Esophagus muscularis mucosa (tissue), 4 donors: ENCODE measurements around the gene KLHL5. TPM values are rescaled to one million over a fixed set of nuclear protein-coding genes. Genes with fewer than 3 reads are reported as not detected.

Experiments used
- DNase-seq: peaks from one replicate; pipeline ENCODE4 v3.0.0-alpha.2; 2017; ENCODE audit errors: extremely low spot score
- H3K27ac ChIP-seq, 4 donors: fragments of 200-600 bp; sonication (generic); replicated peaks in 1 of 4; 1 replicate in 3 of 4; 2 replicates in 1 of 4; pipeline ENCODE4 v1.5.1; 2016 to 2019; ENCODE audit warnings: mild to moderate bottlenecking in 1 of 4
- H3K27me3 ChIP-seq, 4 donors: fragments of 200-600 bp; sonication (generic); one replicate each; pipeline versions ENCODE4 v1.5.1 to v1.6.0; 2016 to 2019
- H3K36me3 ChIP-seq, 4 donors: fragments of 200-600 bp; sonication (generic); one replicate each; pipeline ENCODE4 v1.5.1; 2016 to 2019
- H3K4me1 ChIP-seq, 4 donors: fragments of 200-600 bp; sonication (generic); one replicate each; pipeline ENCODE4 v1.5.1; 2016 to 2019
- H3K4me3 ChIP-seq, 4 donors: fragments of 200-600 bp; sonication (generic); 1 replicate in 2 of 4; 2 replicates in 2 of 4; pipeline ENCODE4 v1.5.1; 2016 to 2019; ENCODE audit warnings: mild to moderate bottlenecking in 4 of 4, moderate library complexity in 1 of 4
- H3K9me3 ChIP-seq, 4 donors: fragments of 200-600 bp; sonication (generic); 1 replicate in 3 of 4; 2 replicates in 1 of 4; pipeline ENCODE4 v1.5.1; 2016 to 2019
- EP300 ChIP-seq: sonication (generic); formaldehyde crosslinking; IDR thresholded peaks from one replicate; pipeline ENCODE4 v1.6.1; 2017; ENCODE audit warnings: antibody characterized with exemption
- POLR2A ChIP-seq: fragments of 450-650 bp; IDR thresholded peaks from one replicate; pipeline ENCODE4 v1.6.1; 2017; ENCODE audit warnings: antibody characterized with exemption, moderate library complexity, mild to moderate bottlenecking, low read depth
- POLR2AphosphoS5 ChIP-seq, 2 donors: sonication (generic); formaldehyde crosslinking; IDR thresholded peaks; one replicate each; pipeline ENCODE4 v1.6.1; 2017; ENCODE audit warnings: antibody characterized with exemption in 2 of 2
- WGBS: methylation state at CpG from one replicate; pipeline ENCODE4 v1.1.5; 2018; 5-methylcytosine and 5-hydroxymethylcytosine counted together
- intact Hi-C: fragments of 100-400 bp; cut with DNase I; formaldehyde crosslinking; loops from one replicate; pipeline ENCODE4 v1.15.1; 2023
- total RNA-seq, 4 donors: library from RNA; depleted of rRNA; stranded (reverse); fragments of >200 nt; gene quantifications; one replicate each; pipeline versions ENCODE4 v1.1.0 to v1.2.1, GENCODE V29; 2016
- TF ChIP-seq, protein P1 (sequence below), 3 experiments: fragments of 200-600 bp in 2 of 3; fragments of 450-650 bp in 1 of 3; sonication (generic) in 2 of 3; IDR thresholded peaks; one replicate each; pipeline ENCODE4 v1.5.1; 2017 to 2019; ENCODE audit warnings: antibody characterized with exemption in 3 of 3, mild to moderate bottlenecking in 2 of 3, moderate library complexity in 1 of 3

The KLHL5 gene
- total RNA-seq, 4 donors from 2014 or later = 92.7 to 187 (median 111) TPM

DNA sequence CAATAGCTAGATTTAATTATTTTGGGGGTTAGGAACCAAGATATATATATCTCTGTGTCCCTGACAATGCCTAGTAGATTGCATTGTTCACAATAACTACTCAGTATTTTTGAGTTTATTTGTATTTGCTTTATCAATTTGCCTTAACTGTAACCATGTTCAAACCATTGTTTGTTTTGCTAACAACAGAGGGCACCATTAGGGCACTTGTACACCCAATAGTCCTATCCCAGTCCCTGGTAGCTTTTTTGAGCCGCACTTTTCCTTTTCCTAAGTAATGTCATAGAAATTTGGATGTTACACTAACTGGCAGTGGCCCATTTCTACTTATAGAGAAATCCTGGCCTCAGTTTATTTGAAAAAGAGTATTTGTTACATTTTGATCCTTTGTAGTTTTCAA is 575 bp upstream of the KLHL5 start:
- no peak overlapping the region for H3K27ac ChIP-seq
- 88% methylated on average over 1 of the region's 1 CpG for WGBS
- H3K27me3 ChIP-seq = no peaks in the 10 kb centered on the region
- H3K36me3 ChIP-seq = no peaks in the 10 kb centered on the region
- H3K4me3 ChIP-seq = no peak overlapping the region
- intact Hi-C loops = no loop called here
- H3K4me1 ChIP-seq = peaks cover 0 to 25% (median 20%) of the 10 kb centered on the region in 4 donors
- H3K9me3 ChIP-seq = no peaks in the 10 kb centered on the region
- TF ChIP-seq, protein P1, sequence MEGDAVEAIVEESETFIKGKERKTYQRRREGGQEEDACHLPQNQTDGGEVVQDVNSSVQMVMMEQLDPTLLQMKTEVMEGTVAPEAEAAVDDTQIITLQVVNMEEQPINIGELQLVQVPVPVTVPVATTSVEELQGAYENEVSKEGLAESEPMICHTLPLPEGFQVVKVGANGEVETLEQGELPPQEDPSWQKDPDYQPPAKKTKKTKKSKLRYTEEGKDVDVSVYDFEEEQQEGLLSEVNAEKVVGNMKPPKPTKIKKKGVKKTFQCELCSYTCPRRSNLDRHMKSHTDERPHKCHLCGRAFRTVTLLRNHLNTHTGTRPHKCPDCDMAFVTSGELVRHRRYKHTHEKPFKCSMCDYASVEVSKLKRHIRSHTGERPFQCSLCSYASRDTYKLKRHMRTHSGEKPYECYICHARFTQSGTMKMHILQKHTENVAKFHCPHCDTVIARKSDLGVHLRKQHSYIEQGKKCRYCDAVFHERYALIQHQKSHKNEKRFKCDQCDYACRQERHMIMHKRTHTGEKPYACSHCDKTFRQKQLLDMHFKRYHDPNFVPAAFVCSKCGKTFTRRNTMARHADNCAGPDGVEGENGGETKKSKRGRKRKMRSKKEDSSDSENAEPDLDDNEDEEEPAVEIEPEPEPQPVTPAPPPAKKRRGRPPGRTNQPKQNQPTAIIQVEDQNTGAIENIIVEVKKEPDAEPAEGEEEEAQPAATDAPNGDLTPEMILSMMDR (IDR thresholded peaks at IDR 0.05) = no peak
- no peak for TF ChIP-seq POLR2A
- no peak for TF ChIP-seq EP300
- TF ChIP-seq POLR2AphosphoS5 (IDR thresholded peaks at IDR 0.05) = no peak
- DNase-seq = no peak

DNA sequence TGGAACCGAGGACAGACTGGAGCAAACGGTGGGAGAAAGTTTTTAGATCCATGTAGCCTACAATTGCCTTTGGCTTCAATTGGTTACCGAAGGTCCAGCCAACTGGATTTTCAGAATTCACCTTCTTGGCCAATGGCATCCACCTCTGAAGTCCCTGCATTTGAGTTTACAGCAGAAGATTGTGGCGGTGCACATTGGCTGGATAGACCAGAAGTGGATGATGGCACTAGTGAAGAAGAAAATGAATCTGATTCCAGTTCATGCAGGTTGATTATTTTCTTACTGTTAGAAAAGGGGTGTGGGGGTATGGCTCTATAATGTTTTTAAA is 702 bp downstream of the KLHL5 start:
- Histone ChIP-seq H3K4me1 (peaks cover 0 to 26% (median 26%) of the 10 kb centered on the region in 4 donors), H3K27me3 (no peaks in the 10 kb centered on the region), H3K36me3 (no peaks in the 10 kb centered on the region), H3K27ac (no peak overlapping the region), H3K9me3 (no peaks in the 10 kb centered on the region), H3K4me3 (no peak overlapping the region)
- no peak for DNase-seq
- TF ChIP-seq POLR2AphosphoS5 (IDR thresholded peaks at IDR 0.05) (no peak), EP300 (no peak), POLR2A (no peak)
- TF ChIP-seq, protein P1 (IDR thresholded peaks at IDR 0.05) = no peak
- intact Hi-C loops = no loop called here
- 72% methylated on average over 4 of the region's 4 CpGs for WGBS

DNA sequence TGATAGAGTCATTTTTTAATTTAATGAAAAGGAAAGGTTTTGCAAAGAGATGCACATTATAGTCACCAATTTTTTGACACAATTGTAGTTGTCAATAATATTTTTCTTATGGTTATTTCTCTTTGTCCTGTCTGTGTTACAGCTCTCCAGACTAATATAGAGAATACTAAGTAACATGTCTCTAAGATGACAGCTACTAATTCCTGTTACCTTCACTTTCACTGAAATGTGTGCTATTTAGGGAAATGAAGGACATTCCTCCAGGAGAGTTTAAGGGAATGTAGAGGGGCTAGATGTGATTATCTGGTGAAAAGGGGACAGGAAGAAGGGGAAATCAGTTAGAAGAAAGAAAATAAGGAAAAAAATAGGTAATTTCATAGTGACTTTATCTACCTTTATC is 1.4 kb downstream of the KLHL5 start:
- DNase-seq = no peak
- intact Hi-C loops = no loop called here
- no peak overlapping the region for H3K4me3 ChIP-seq
- H3K4me1 ChIP-seq = peaks cover 0 to 33% (median 29%) of the 10 kb centered on the region in 4 donors
- H3K27ac ChIP-seq = no peak overlapping the region
- no peaks in the 10 kb centered on the region for H3K9me3 ChIP-seq
- no peaks in the 10 kb centered on the region for H3K27me3 ChIP-seq
- no peaks in the 10 kb centered on the region for H3K36me3 ChIP-seq
- TF ChIP-seq, protein P1 (IDR thresholded peaks at IDR 0.05) = no peak
- TF ChIP-seq POLR2A = no peak
- TF ChIP-seq EP300 = no peak
- TF ChIP-seq POLR2AphosphoS5 (IDR thresholded peaks at IDR 0.05) = no peak

DNA sequence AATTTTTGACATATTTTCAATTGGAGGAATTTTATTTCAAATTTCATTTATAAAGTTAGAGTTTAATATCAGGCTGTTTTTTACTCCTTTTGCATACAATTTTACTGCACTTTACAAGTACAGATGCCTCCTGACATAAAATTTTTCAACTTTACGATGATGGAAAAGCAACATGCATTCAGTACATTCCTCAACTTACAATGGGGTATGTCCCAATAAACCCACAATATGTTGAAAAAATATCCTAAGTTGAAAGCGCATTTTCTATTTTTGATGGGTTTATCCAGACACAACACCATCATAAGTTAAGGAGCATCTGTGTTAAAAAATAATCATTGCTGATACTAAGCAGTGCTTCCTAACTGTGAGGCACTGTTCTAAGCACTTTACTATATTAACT is 4.3 kb downstream of the KLHL5 start:
- H3K27me3 ChIP-seq = no peaks in the 10 kb centered on the region
- TF ChIP-seq POLR2A = no peak
- TF ChIP-seq EP300 = no peak
- TF ChIP-seq, protein P1 (IDR thresholded peaks at IDR 0.05) = no peak
- no peak for TF ChIP-seq POLR2AphosphoS5 (IDR thresholded peaks at IDR 0.05)
- no peaks in the 10 kb centered on the region for H3K9me3 ChIP-seq
- intact Hi-C loops = no loop called here
- H3K36me3 ChIP-seq = no peaks in the 10 kb centered on the region
- peaks cover 0 to 39% (median 29%) of the 10 kb centered on the region in 4 donors for H3K4me1 ChIP-seq
- H3K27ac ChIP-seq = no peak overlapping the region
- no peak overlapping the region for H3K4me3 ChIP-seq
- WGBS = 96% methylated on average over 2 of the region's 2 CpGs
- no peak for DNase-seq

DNA sequence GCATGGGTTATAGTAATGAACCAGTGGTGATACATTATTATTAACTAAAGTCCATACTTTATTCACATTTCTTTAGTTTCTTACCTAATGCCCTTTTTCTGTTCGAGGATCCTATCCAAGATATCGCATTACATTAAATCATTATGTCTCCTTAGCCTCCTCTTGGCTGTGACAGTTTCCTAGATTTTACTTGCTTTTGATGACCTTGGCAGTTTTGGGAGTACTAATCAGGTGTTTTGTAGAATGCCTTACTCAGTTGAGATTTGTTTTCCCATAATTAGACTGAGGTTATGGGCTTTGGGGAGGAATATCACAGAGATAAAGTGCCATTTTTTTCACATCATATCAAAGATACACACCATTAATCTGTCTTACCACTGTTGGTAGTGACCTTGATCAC is 5.0 kb downstream of the KLHL5 start:
- TF ChIP-seq POLR2AphosphoS5 (IDR thresholded peaks at IDR 0.05) = no peak
- TF ChIP-seq EP300 = no peak
- TF ChIP-seq, protein P1 (IDR thresholded peaks at IDR 0.05) = no peak
- TF ChIP-seq POLR2A = no peak

More for the DNA sequence above, 5.0 kb downstream of the KLHL5 start:
- intact Hi-C loops = no loop called here
- Histone ChIP-seq H3K27me3 (no peaks in the 10 kb centered on the region), H3K36me3 (no peaks in the 10 kb centered on the region), H3K4me3 (no peak overlapping the region), H3K27ac (no peak overlapping the region), H3K9me3 (no peaks in the 10 kb centered on the region), H3K4me1 (peaks cover 0 to 35% (median 24%) of the 10 kb centered on the region in 4 donors)
- no peak for DNase-seq
- WGBS = 98% methylated on average over 2 of the region's 2 CpGs
